ENCODE results near the gene APC2. TPM values are rescaled to one million over a fixed set of nuclear protein-coding genes. Genes with fewer than 3 reads are reported as not detected.

APC2 gene
- total RNA-seq, 1 donor from 2014 or later = 0.22 TPM

GRCh38 chr19:1461862-1462261, 11.9 kb downstream of the APC2 start:
- peaks cover 23% of the 10 kb centered on the region for H3K4me1 ChIP-seq
- H3K27me3 ChIP-seq (ENCODE audit: low read depth) = peaks cover 49% of the 10 kb centered on the region
- no peak for DNase-seq
- H3K4me3 ChIP-seq = no peak overlapping the region
- intact Hi-C loops (cut with micrococcal nuclease) = no loop called here
- H3K36me3 ChIP-seq = peaks cover 13% of the 10 kb centered on the region
- H3K9me3 ChIP-seq (replicated peaks) = no peaks in the 10 kb centered on the region
- H3K27ac ChIP-seq (replicated peaks) = no peak overlapping the region
- no peak for TF ChIP-seq CTCF (IDR thresholded peaks at IDR 0.05; ENCODE audit: borderline replicate concordance)

- H3K27ac ChIP-seq (replicated peaks) = no peak overlapping the region
- H3K27me3 ChIP-seq (ENCODE audit: low read depth) = peaks cover 64% of the 10 kb centered on the region
- peaks cover 52% of the 10 kb centered on the region for H3K4me1 ChIP-seq
- no peaks in the 10 kb centered on the region for H3K9me3 ChIP-seq (replicated peaks)
- no peak for DNase-seq
- intact Hi-C loops (cut with micrococcal nuclease) = no loop called here
- peak overlapping the region; percentile 42 for H3K4me3 ChIP-seq
- TF ChIP-seq CTCF (IDR thresholded peaks at IDR 0.05; ENCODE audit: borderline replicate concordance) = peak; percentile 70
- peaks cover 8% of the 10 kb centered on the region for H3K36me3 ChIP-seq
These were observed 15.5 kb downstream of the APC2 start for GRCh38 chr19:1465191-1466016.

- H3K36me3 ChIP-seq = peaks cover 3% of the 10 kb centered on the region
- H3K4me3 ChIP-seq = peak overlapping the region; percentile 42
- H3K9me3 ChIP-seq (replicated peaks) = no peaks in the 10 kb centered on the region
- no peak overlapping the region for H3K27ac ChIP-seq (replicated peaks)
- TF ChIP-seq CTCF (IDR thresholded peaks at IDR 0.05; ENCODE audit: borderline replicate concordance) = no peak
- DNase-seq = no peak
- peaks cover 71% of the 10 kb centered on the region for H3K27me3 ChIP-seq (ENCODE audit: low read depth)
- peaks cover 58% of the 10 kb centered on the region for H3K4me1 ChIP-seq
- intact Hi-C loops (cut with micrococcal nuclease) = no loop called here
These were observed 16.1 kb downstream of the APC2 start for GRCh38 chr19:1466018-1466460.

- TF ChIP-seq CTCF (IDR thresholded peaks at IDR 0.05; ENCODE audit: borderline replicate concordance) = no peak
- Histone ChIP-seq H3K27me3 (ENCODE audit: low read depth) (peaks cover 77% of the 10 kb centered on the region), H3K36me3 (no peaks in the 10 kb centered on the region), H3K27ac (replicated peaks) (no peak overlapping the region), H3K9me3 (replicated peaks) (no peaks in the 10 kb centered on the region), H3K4me3 (peak overlapping the region; percentile 75), H3K4me1 (peaks cover 64% of the 10 kb centered on the region)
- intact Hi-C loops (cut with micrococcal nuclease) = no loop called here
- no peak for DNase-seq
These were observed 16.7 kb downstream of the APC2 start for GRCh38 chr19:1466461-1467214.

GRCh38 chr19:1467215-1467489, 17.2 kb downstream of the APC2 start:
- no peak overlapping the region for H3K27ac ChIP-seq (replicated peaks)
- DNase-seq = no peak
- H3K36me3 ChIP-seq = no peaks in the 10 kb centered on the region
- H3K27me3 ChIP-seq (ENCODE audit: low read depth) = peaks cover 82% of the 10 kb centered on the region
- intact Hi-C loops (cut with micrococcal nuclease) = no loop called here
- H3K4me1 ChIP-seq = peaks cover 69% of the 10 kb centered on the region
- no peaks in the 10 kb centered on the region for H3K9me3 ChIP-seq (replicated peaks)
- H3K4me3 ChIP-seq = peak overlapping the region; percentile 75
- TF ChIP-seq CTCF (IDR thresholded peaks at IDR 0.05; ENCODE audit: borderline replicate concordance) = no peak

All from left ventricle myocardium inferior (tissue), 1 donor.